ENCODE results near the gene C5orf15.
"Not testable (repeated sequence)": the region's sequence is repeated elsewhere in the genome, so short reads cannot be mapped to it uniquely, and the experiment has no call there.

The C5orf15 gene

GRCh38 chr5:133978943-133979342, 10.5 kb upstream of the C5orf15 start:
- peaks cover 31% of the 10 kb centered on the region for H3K4me1 Mint-ChIP-seq
- H3K4me3 Mint-ChIP-seq = no peak overlapping the region
- H3K27me3 Mint-ChIP-seq = no peaks in the 10 kb centered on the region
- H3K9me3 Mint-ChIP-seq = no peaks in the 10 kb centered on the region
- H3K36me3 Mint-ChIP-seq = peaks cover 25% of the 10 kb centered on the region
- H3K27ac Mint-ChIP-seq = no peak overlapping the region
- no peak for ATAC-seq

- ATAC-seq = no peak
- H3K36me3 Mint-ChIP-seq = peaks cover 26% of the 10 kb centered on the region
Observed at GRCh38 chr5:133977858-133978257, 9.4 kb upstream of the C5orf15 start.

GRCh38 chr5:133977161-133977787, 8.8 kb upstream of the C5orf15 start:
- ATAC-seq = peak; percentile 89
- no peaks in the 10 kb centered on the region for H3K27me3 Mint-ChIP-seq
- no peaks in the 10 kb centered on the region for H3K9me3 Mint-ChIP-seq
- H3K4me1 Mint-ChIP-seq = peaks cover 31% of the 10 kb centered on the region
- peaks cover 29% of the 10 kb centered on the region for H3K36me3 Mint-ChIP-seq
- peak overlapping the region; percentile 69 for H3K27ac Mint-ChIP-seq
- no peak overlapping the region for H3K4me3 Mint-ChIP-seq

More at GRCh38 chr5:133977858-133978257, 9.4 kb upstream of the C5orf15 start:
- Mint-ChIP-seq H3K9me3 (no peaks in the 10 kb centered on the region), H3K27me3 (no peaks in the 10 kb centered on the region), H3K27ac (peak overlapping the region; percentile 69), H3K4me3 (no peak overlapping the region), H3K4me1 (peaks cover 31% of the 10 kb centered on the region)

DNA sequence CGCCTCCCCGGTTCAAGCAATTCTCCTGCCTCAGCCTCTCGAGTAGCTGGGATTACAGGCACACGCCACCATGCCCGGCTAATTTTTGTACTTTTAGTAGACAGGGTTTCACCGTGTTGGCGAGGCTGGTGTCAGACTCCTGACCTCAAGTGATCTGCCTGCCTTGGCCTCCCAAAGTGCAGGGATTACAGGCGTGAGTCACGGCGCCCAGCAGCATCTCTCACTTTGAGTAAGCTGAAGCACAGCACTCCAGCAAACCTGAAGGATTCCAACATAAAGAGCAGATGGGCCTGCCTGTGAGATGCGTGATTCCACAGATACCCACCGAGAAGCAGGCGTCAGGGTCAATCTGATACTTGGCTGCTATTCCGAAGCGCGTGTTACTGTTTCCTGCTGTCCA, 7.1 kb upstream of the C5orf15 start:
- not testable (repeated sequence) for H3K9me3 Mint-ChIP-seq, H3K4me3 Mint-ChIP-seq, ATAC-seq, H3K27me3 Mint-ChIP-seq
- peak overlapping the region; percentile 69 for H3K27ac Mint-ChIP-seq
- peaks cover 34% of the 10 kb centered on the region for H3K36me3 Mint-ChIP-seq
- H3K4me1 Mint-ChIP-seq = peaks cover 31% of the 10 kb centered on the region

DNA sequence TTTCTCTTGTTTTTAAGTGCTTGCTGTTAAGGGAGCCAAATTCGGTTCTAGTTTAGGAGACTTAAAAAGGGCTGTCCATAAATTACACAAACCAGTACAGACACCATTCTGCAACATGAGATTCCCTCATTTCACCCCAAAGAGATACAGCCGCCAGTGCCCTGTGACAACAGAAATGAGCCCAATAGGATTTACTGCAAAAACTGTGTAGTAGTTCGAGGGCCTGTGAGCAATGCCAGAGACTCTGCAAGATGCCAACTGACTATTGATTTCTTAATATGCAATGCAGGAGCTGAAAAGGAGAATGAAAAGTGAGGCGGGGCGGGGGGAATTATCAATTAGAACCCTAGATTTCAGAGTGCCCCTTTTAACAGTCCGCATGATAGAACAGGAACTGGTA, 5.7 kb upstream of the C5orf15 start:
- H3K4me3 Mint-ChIP-seq = no peak overlapping the region
- peaks cover 34% of the 10 kb centered on the region for H3K36me3 Mint-ChIP-seq
- H3K4me1 Mint-ChIP-seq = peaks cover 44% of the 10 kb centered on the region
- no peaks in the 10 kb centered on the region for H3K27me3 Mint-ChIP-seq
- no peaks in the 10 kb centered on the region for H3K9me3 Mint-ChIP-seq
- no peak for ATAC-seq
- H3K27ac Mint-ChIP-seq = peak overlapping the region; percentile 42

GRCh38 chr5:133970325-133970909, 2.0 kb upstream of the C5orf15 start:
- Mint-ChIP-seq H3K9me3 (no peaks in the 10 kb centered on the region), H3K4me1 (peaks cover 34% of the 10 kb centered on the region)

GRCh38 chr5:133969654-133970324, 1.4 kb upstream of the C5orf15 start:
- Mint-ChIP-seq H3K4me1 (peaks cover 40% of the 10 kb centered on the region), H3K27me3 (no peaks in the 10 kb centered on the region), H3K9me3 (no peaks in the 10 kb centered on the region), H3K27ac (peak overlapping the region; percentile 97), H3K36me3 (peaks cover 31% of the 10 kb centered on the region), H3K4me3 (peak overlapping the region; percentile 96)
- peak; percentile 55 for ATAC-seq

More at GRCh38 chr5:133970325-133970909, 2.0 kb upstream of the C5orf15 start:
- Mint-ChIP-seq H3K27me3 (no peaks in the 10 kb centered on the region), H3K27ac (peak overlapping the region; percentile 97), H3K36me3 (peaks cover 28% of the 10 kb centered on the region), H3K4me3 (peak overlapping the region; percentile 96)
- no peak for ATAC-seq

GRCh38 chr5:133967698-133968203, 674 bp downstream of the C5orf15 start:
- no peaks in the 10 kb centered on the region for H3K9me3 Mint-ChIP-seq
- peaks cover 51% of the 10 kb centered on the region for H3K4me1 Mint-ChIP-seq
- no peaks in the 10 kb centered on the region for H3K27me3 Mint-ChIP-seq
- H3K27ac Mint-ChIP-seq = peak overlapping the region; percentile 97
- ATAC-seq = no peak
- H3K4me3 Mint-ChIP-seq = peak overlapping the region; percentile 96
- H3K36me3 Mint-ChIP-seq = peaks cover 31% of the 10 kb centered on the region

DNA sequence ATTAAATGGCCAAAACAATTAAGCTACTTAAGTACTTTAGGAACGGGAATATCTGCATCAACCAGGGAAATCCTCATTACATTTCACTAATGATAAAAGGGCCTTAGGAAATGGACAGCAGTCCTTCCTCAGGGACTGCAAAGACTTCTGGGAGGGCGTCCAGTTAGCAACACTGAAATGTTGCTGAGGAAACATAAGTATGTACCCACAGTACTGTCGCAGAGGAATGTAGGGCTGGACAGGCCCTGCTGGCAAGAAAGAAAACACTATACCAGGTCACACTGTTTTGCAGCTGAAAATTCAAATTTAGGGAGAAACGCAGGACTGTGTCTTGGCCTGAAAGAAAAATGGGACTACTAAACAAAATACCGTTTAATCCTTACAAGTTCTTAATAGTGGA, 1.3 kb downstream of the C5orf15 start:
- no peak for ATAC-seq
- no peaks in the 10 kb centered on the region for H3K27me3 Mint-ChIP-seq
- H3K36me3 Mint-ChIP-seq = peaks cover 36% of the 10 kb centered on the region
- H3K9me3 Mint-ChIP-seq = no peaks in the 10 kb centered on the region
- H3K4me1 Mint-ChIP-seq = peaks cover 57% of the 10 kb centered on the region
- peak overlapping the region; percentile 97 for H3K27ac Mint-ChIP-seq
- H3K4me3 Mint-ChIP-seq = peak overlapping the region; percentile 96

GRCh38 chr5:133966090-133966489, 2.3 kb downstream of the C5orf15 start:
- Mint-ChIP-seq H3K27ac (no peak overlapping the region), H3K9me3 (no peaks in the 10 kb centered on the region), H3K4me1 (peaks cover 59% of the 10 kb centered on the region), H3K27me3 (no peaks in the 10 kb centered on the region), H3K4me3 (no peak overlapping the region), H3K36me3 (peaks cover 32% of the 10 kb centered on the region)
- ATAC-seq = no peak

DNA sequence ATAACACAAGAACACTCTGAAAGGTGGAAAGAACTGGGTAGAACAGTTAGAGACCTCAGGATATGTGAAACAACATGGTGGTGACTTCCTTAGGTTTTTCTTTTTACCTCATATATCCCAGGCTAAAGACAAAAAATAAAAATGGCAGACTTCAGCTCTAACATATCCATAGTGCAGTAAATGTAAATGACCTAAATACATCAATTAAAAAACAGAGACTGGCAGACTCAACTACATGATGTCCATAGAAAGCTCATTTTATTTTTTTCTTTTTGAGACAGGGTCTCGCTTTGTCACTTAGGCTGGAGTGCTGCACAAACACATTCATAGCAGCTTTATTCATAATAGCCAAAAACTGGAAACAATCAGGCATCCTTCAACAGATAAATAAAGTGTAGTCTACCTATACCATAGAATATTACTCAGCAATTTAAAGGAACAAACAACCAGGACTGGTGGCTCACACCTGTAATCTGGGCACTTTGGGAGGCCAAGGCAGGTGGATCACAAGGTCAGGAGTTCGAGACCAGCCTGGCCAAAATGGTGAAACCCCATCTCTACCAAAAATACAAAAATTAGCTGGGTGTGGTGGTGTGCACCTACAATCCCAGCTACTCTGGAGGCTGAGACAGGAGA, 4.8 kb downstream of the C5orf15 start:
- ATAC-seq = no peak
- H3K27ac Mint-ChIP-seq = peak overlapping the region; percentile 0
- H3K9me3 Mint-ChIP-seq = no peaks in the 10 kb centered on the region
- peaks cover 58% of the 10 kb centered on the region for H3K4me1 Mint-ChIP-seq
- H3K36me3 Mint-ChIP-seq = peaks cover 44% of the 10 kb centered on the region
- no peak overlapping the region for H3K4me3 Mint-ChIP-seq
- no peaks in the 10 kb centered on the region for H3K27me3 Mint-ChIP-seq

DNA sequence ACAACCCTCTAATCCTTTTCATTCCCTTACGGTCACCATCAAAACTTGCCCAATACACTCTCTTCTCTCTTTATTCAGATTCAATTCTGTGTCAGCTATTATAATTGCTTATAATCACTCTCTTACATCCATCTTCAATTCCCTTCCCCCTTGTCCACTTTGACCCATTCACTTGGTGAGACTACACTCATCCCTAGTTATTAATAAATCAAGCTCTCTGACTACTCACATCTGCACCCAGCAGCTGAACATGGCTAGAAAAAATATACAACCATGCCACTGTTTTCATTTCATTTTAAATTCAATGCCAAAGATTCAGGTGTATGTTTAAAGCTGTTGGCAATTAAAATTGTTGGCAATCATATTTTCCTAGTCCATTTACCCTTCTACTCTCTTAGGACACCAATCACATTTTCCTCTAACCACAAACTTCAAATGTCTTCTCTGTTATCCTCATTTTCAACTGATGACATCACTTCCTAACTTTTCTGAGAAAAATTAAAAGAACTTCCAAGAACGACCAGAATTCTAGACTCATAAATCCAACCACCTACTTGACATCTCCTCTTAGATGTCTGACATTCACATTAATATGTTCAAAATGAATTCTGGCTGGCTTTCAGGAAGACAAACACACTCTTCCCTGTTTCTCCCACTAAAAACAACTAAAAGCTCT, 5.5 kb downstream of the C5orf15 start:
- H3K9me3 Mint-ChIP-seq = no peaks in the 10 kb centered on the region
- no peaks in the 10 kb centered on the region for H3K27me3 Mint-ChIP-seq
- ATAC-seq = no peak
- peak overlapping the region; percentile 0 for H3K27ac Mint-ChIP-seq
- H3K4me1 Mint-ChIP-seq = peaks cover 54% of the 10 kb centered on the region
- no peak overlapping the region for H3K4me3 Mint-ChIP-seq
- H3K36me3 Mint-ChIP-seq = peaks cover 44% of the 10 kb centered on the region

- Mint-ChIP-seq H3K4me3 (no peak overlapping the region), H3K27ac (peak overlapping the region; percentile 0), H3K27me3 (no peaks in the 10 kb centered on the region), H3K36me3 (peaks cover 44% of the 10 kb centered on the region), H3K9me3 (no peaks in the 10 kb centered on the region), H3K4me1 (peaks cover 53% of the 10 kb centered on the region)
- no peak for ATAC-seq
Observed at GRCh38 chr5:133962131-133962530, 6.3 kb downstream of the C5orf15 start.

DNA sequence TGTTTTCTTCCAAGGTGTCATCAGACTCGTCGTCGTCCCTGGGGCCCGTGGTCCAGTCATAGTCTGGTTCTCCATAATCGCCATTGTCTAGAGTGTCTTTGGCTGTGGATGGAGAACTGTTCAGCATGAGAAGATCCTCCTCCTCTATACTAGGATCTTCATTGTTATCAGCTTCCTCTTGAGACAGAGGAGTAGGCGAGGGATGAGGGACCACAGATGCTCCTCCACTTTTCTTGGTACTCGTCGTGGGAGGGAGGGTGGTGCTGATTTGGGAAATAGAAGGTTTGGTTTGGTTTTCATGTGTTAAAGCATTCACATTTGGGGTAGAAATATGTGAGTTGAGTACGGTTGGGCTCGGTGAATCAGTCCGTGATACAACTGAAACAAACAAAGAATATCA, 8.8 kb downstream of the C5orf15 start:
- Mint-ChIP-seq H3K36me3 (peaks cover 38% of the 10 kb centered on the region), H3K4me3 (no peak overlapping the region), H3K4me1 (peaks cover 41% of the 10 kb centered on the region), H3K9me3 (no peaks in the 10 kb centered on the region), H3K27ac (peak overlapping the region; percentile 50), H3K27me3 (no peaks in the 10 kb centered on the region)
- no peak for ATAC-seq

GRCh38 chr5:133957591-133957990, 10.8 kb downstream of the C5orf15 start:
- peaks cover 33% of the 10 kb centered on the region for H3K4me1 Mint-ChIP-seq
- peak overlapping the region; percentile 73 for H3K27ac Mint-ChIP-seq
- H3K27me3 Mint-ChIP-seq = no peaks in the 10 kb centered on the region
- ATAC-seq = peak; percentile 85
- peaks cover 33% of the 10 kb centered on the region for H3K36me3 Mint-ChIP-seq
- H3K4me3 Mint-ChIP-seq = no peak overlapping the region
- H3K9me3 Mint-ChIP-seq = no peaks in the 10 kb centered on the region
